HG03045 (cell line): Measurements from ENCODE around the gene CDH4.

Experiments
- ATAC-seq: cut with Tn5 transposase; IDR thresholded peaks from one replicate; pipeline ENCODE4 v1.9.1; 2021; ENCODE audit warnings: mild to moderate bottlenecking, moderate library complexity; ENCODE audit not compliant: unreplicated experiment

CDH4 gene

GRCh38 chr20:61322151-61322865, 70.2 kb downstream of the CDH4 start:
- no peak for ATAC-seq

GRCh38 chr20:61324906-61325305, 72.8 kb downstream of the CDH4 start:
- ATAC-seq = no peak

- no peak for ATAC-seq
Measured at GRCh38 chr20:61325718-61326117, 73.7 kb downstream of the CDH4 start.

- no peak for ATAC-seq
Measured at GRCh38 chr20:61328911-61329558, 77.0 kb downstream of the CDH4 start.

GRCh38 chr20:61330441-61330840, 78.4 kb downstream of the CDH4 start:
- ATAC-seq = no peak

- no peak for ATAC-seq
Measured at GRCh38 chr20:61331543-61331942, 79.5 kb downstream of the CDH4 start.

- no peak for ATAC-seq
Measured at GRCh38 chr20:61332016-61332975, 80.2 kb downstream of the CDH4 start.

- ATAC-seq = no peak
Measured at GRCh38 chr20:61333484-61334108, 81.5 kb downstream of the CDH4 start.

GRCh38 chr20:61340157-61340556, 88.1 kb downstream of the CDH4 start:
- ATAC-seq = no peak

- no peak for ATAC-seq
Measured at GRCh38 chr20:61341605-61342004, 89.5 kb downstream of the CDH4 start.

GRCh38 chr20:61343934-61344333, 91.9 kb downstream of the CDH4 start:
- no peak for ATAC-seq

- no peak for ATAC-seq
Measured at GRCh38 chr20:61345656-61346055, 93.6 kb downstream of the CDH4 start.

- no peak for ATAC-seq
Measured at GRCh38 chr20:61346996-61347395, 94.9 kb downstream of the CDH4 start.

GRCh38 chr20:61347443-61347842, 95.4 kb downstream of the CDH4 start:
- no peak for ATAC-seq

- ATAC-seq = no peak
Measured at GRCh38 chr20:61349447-61350165, 97.5 kb downstream of the CDH4 start.

GRCh38 chr20:61350500-61351250, 98.6 kb downstream of the CDH4 start:
- ATAC-seq = no peak

- ATAC-seq = no peak
Measured at GRCh38 chr20:61352346-61353260, 100.5 kb downstream of the CDH4 start.

GRCh38 chr20:61353261-61354000, 101.4 kb downstream of the CDH4 start:
- no peak for ATAC-seq
